Heart left ventricle (tissue), 13 donors: ENCODE data around the gene INHBC.
"Not testable (repeated sequence)": the region's sequence is repeated elsewhere in the genome, so short reads cannot be mapped to it uniquely, and the experiment has no call there.

Experiments used
- POLR2A ChIP-seq, 2 donors: fragments of 450-650 bp; IDR thresholded peaks; one replicate each; pipeline ENCODE4 v1.6.1; 2017; ENCODE audit warnings: antibody characterized with exemption in 2 of 2, mild to moderate bottlenecking in 2 of 2, moderate library complexity in 2 of 2
- TF ChIP-seq, protein P1 (sequence below), 12 donors: fragments of 200-600 bp; sonication (generic) in 4 of 12; IDR thresholded peaks; one replicate each; pipeline versions ENCODE4 v1.5.0 to v1.8.0; 2018 to 2022; ENCODE audit warnings: antibody characterized with exemption in 12 of 12, mild to moderate bottlenecking in 5 of 12
- donor health status: ischemic (EF 13 %, LVEDD 7.1; RV severe dilation, severe dysfunction).
- donor health status: DM: no; HTN: yes; CAD: no.
- donor health status: DM: no; HTN: no; CAD: no.
- donor health status: ischemic (EF 25% LVEDD 6.9; RV normal size, moderate dysfunction).
- donor health status: ischemic (EF 25% LVEDD 5.7; RV mildly dilated, moderate dysfunction).
- donor health status: ischemic (EF 35%, LVEDD 5.7; RV mildly dilated, moderate dysfunction).
- donor health status: nonischemic (EF 11% LVEDD 7.7; RV severe dilation, severe dysfunction).
- donor health status: DM: yes; HTN: yes; CAD: no.
- donor health status: PGD.
- donor health status: ischemic (EF 29% LVEDD 5.4; RV normal size, mild dysfunction).
- donor health status: nonischemic (EF 23%, LVEDD 6.1; RV moderate dilation, normal function).

DNA sequence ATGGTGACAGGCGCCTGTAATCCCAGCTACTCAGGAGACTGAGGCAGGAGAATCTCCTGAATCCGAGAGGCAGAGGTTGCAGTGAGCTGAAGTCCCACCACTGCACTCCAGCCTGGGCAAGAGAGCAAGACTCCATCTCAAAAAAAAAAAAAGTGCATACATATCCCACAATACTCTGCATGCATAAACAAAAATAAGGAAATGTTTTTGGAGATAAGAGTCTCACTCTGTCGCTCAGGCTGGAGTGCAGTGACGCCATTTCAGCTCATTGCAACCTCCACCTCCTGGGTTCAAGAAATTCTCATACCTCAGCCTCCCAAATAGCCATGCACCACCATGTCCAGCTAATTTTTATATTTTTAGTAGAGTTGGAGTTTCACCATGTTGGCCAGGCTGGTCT, 32.4 kb upstream of the INHBC start:
- TF ChIP-seq, protein P1, sequence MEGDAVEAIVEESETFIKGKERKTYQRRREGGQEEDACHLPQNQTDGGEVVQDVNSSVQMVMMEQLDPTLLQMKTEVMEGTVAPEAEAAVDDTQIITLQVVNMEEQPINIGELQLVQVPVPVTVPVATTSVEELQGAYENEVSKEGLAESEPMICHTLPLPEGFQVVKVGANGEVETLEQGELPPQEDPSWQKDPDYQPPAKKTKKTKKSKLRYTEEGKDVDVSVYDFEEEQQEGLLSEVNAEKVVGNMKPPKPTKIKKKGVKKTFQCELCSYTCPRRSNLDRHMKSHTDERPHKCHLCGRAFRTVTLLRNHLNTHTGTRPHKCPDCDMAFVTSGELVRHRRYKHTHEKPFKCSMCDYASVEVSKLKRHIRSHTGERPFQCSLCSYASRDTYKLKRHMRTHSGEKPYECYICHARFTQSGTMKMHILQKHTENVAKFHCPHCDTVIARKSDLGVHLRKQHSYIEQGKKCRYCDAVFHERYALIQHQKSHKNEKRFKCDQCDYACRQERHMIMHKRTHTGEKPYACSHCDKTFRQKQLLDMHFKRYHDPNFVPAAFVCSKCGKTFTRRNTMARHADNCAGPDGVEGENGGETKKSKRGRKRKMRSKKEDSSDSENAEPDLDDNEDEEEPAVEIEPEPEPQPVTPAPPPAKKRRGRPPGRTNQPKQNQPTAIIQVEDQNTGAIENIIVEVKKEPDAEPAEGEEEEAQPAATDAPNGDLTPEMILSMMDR (IDR thresholded peaks at IDR 0.05) = not testable (repeated sequence)
- TF ChIP-seq POLR2A (IDR thresholded peaks at IDR 0.05) = not testable (repeated sequence)
